BE2C (cell line): ENCODE results near the gene PISD.

ENCODE experiments used
- DNase-seq: peaks from one replicate; pipeline ENCODE4 v3.0.0-alpha.2; 2020
- H3K27me3 ChIP-seq: fragments of 250-450 bp; sonication (Bioruptor Pico); 2 replicates; pipeline ENCODE4 v1.5.1; 2020; ENCODE audit warnings: mild to moderate bottlenecking
- H3K36me3 ChIP-seq: fragments of 250-450 bp; sonication (Bioruptor Pico); 2 replicates; pipeline ENCODE4 v1.5.1; 2020; ENCODE audit warnings: mild to moderate bottlenecking
- H3K4me1 ChIP-seq: fragments of 250-450 bp; sonication (Bioruptor Pico); 2 replicates; pipeline ENCODE4 v1.5.1; 2020
- H3K4me3 ChIP-seq: 2 replicates; pipeline ENCODE4 v1.5.1; 2011; ENCODE audit warnings: low read depth, low read length
- H3K9me3 ChIP-seq: fragments of 250-450 bp; sonication (Bioruptor Pico); 2 replicates; pipeline ENCODE4 v1.5.1; 2020
- CTCF ChIP-seq: IDR thresholded peaks from 2 replicates; pipeline ENCODE4 v1.5.1; 2012; ENCODE audit warnings: mild to moderate bottlenecking, low read depth, low read length

Gene PISD

GRCh38 chr22:31577711-31578110 is 84.3 kb downstream of the PISD start:
- Histone ChIP-seq H3K9me3 (no peaks in the 10 kb centered on the region), H3K4me3 (no peak overlapping the region), H3K36me3 (peaks cover 7% of the 10 kb centered on the region; the same call in 1 of the 2 replicates), H3K4me1 (no peaks in the 10 kb centered on the region), H3K27me3 (no peaks in the 10 kb centered on the region)
- TF ChIP-seq CTCF: no peak
- no peak for DNase-seq

GRCh38 chr22:31575190-31575589 is 86.8 kb downstream of the PISD start:
- H3K36me3 ChIP-seq: peaks cover 7% of the 10 kb centered on the region; the same call in 1 of the 2 replicates
- H3K9me3 ChIP-seq: no peaks in the 10 kb centered on the region
- no peaks in the 10 kb centered on the region for H3K27me3 ChIP-seq
- no peak for DNase-seq
- TF ChIP-seq CTCF: no peak
- H3K4me1 ChIP-seq: no peaks in the 10 kb centered on the region
- no peak overlapping the region for H3K4me3 ChIP-seq

- Histone ChIP-seq H3K4me1 (no peaks in the 10 kb centered on the region), H3K9me3 (no peaks in the 10 kb centered on the region), H3K27me3 (no peaks in the 10 kb centered on the region), H3K4me3 (no peak overlapping the region), H3K36me3 (peaks cover 7% of the 10 kb centered on the region; the same call in 1 of the 2 replicates)
- no peak for DNase-seq
- TF ChIP-seq CTCF: no peak
Measured at GRCh38 chr22:31574055-31574670, 87.9 kb downstream of the PISD start.

DNA sequence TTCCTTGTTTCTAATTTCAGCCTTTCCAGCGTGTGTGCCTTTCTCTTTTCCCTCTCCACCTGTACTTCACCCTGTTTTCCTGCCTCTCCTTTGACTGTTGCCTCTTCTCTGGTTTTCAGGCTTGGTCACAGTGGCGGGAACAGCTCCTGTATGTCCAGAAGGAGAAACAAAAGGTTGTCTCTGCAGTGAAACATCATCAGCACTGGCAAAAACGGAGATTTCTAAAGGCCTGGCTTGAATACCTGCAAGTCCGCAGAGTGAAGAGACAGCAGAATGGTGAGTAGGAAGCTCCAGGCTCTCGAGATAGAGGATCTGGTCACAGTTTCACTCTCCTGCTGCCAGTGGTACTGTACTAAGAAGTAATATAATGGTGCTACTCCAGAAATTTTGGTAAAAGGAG is 89.1 kb downstream of the PISD start:
- Histone ChIP-seq H3K36me3 (peaks cover 7% of the 10 kb centered on the region; the same call in 1 of the 2 replicates), H3K9me3 (no peaks in the 10 kb centered on the region), H3K4me3 (no peak overlapping the region), H3K27me3 (no peaks in the 10 kb centered on the region), H3K4me1 (no peaks in the 10 kb centered on the region)
- no peak for TF ChIP-seq CTCF
- DNase-seq: no peak

- Histone ChIP-seq H3K36me3 (peaks cover 7% of the 10 kb centered on the region), H3K4me1 (no peaks in the 10 kb centered on the region; the same call in 1 of the 2 replicates), H3K9me3 (no peaks in the 10 kb centered on the region), H3K27me3 (no peaks in the 10 kb centered on the region), H3K4me3 (no peak overlapping the region)
- no peak for TF ChIP-seq CTCF
- DNase-seq: no peak
Measured at GRCh38 chr22:31569126-31569525, 92.9 kb downstream of the PISD start.
